ENCODE measurements around the gene TMEM169.

DNA sequence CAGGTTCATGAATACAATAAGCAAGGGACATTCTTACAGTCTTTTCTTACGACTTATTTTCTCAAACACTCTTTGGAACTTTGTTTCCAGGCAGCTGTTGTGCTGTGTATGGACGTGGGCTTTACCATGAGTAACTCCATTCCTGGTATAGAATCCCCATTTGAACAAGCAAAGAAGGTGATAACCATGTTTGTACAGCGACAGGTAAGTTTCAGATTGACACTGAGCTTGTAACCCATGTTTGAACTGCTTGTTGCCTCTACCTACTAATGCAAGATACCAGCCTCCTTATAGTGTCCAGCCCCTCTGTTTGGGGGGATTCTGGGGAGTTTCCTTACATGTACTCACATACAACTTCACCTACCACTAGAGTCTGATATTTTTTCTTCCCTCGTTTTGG is 31.2 kb downstream of the TMEM169 start:
- TF ChIP-seq EP300 (IDR thresholded peaks at IDR 0.05; ENCODE audit: borderline replicate concordance in 1 of 2, control insufficient read depth in 1 of 2, low read depth in 2 of 2, low read length in 2 of 2) = no peak
- TF ChIP-seq, protein P1, sequence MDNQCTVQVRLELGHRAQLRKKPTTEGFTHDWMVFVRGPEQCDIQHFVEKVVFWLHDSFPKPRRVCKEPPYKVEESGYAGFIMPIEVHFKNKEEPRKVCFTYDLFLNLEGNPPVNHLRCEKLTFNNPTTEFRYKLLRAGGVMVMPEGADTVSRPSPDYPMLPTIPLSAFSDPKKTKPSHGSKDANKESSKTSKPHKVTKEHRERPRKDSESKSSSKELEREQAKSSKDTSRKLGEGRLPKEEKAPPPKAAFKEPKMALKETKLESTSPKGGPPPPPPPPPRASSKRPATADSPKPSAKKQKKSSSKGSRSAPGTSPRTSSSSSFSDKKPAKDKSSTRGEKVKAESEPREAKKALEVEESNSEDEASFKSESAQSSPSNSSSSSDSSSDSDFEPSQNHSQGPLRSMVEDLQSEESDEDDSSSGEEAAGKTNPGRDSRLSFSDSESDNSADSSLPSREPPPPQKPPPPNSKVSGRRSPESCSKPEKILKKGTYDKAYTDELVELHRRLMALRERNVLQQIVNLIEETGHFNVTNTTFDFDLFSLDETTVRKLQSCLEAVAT (IDR thresholded peaks at IDR 0.05) = no peak
- TF ChIP-seq, protein P2, sequence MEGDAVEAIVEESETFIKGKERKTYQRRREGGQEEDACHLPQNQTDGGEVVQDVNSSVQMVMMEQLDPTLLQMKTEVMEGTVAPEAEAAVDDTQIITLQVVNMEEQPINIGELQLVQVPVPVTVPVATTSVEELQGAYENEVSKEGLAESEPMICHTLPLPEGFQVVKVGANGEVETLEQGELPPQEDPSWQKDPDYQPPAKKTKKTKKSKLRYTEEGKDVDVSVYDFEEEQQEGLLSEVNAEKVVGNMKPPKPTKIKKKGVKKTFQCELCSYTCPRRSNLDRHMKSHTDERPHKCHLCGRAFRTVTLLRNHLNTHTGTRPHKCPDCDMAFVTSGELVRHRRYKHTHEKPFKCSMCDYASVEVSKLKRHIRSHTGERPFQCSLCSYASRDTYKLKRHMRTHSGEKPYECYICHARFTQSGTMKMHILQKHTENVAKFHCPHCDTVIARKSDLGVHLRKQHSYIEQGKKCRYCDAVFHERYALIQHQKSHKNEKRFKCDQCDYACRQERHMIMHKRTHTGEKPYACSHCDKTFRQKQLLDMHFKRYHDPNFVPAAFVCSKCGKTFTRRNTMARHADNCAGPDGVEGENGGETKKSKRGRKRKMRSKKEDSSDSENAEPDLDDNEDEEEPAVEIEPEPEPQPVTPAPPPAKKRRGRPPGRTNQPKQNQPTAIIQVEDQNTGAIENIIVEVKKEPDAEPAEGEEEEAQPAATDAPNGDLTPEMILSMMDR (IDR thresholded peaks at IDR 0.05 in 2 of 3, conservative IDR thresholded peaks at IDR 0.05 in 1 of 3; ENCODE audit: control insufficient read depth in 2 of 3, extremely low read depth in 1 of 3, insufficient read depth in 1 of 3, low read depth in 3 of 3, low read length in 3 of 3) = no peak
- no peak for TF ChIP-seq GABPA (IDR thresholded peaks at IDR 0.05; ENCODE audit: low read depth)
- TF ChIP-seq ZZZ3 (IDR thresholded peaks at IDR 0.05; ENCODE audit: control insufficient read depth, insufficient read length, low read depth) = no peak
- TF ChIP-seq TCF12 (IDR thresholded peaks at IDR 0.05; ENCODE audit: low read depth, low read length) = no peak
- no peak for TF ChIP-seq TAF1 (IDR thresholded peaks at IDR 0.05; ENCODE audit: borderline replicate concordance, low read depth, low read length)
- no peak for TF ChIP-seq TARDBP (IDR thresholded peaks at IDR 0.05; ENCODE audit: borderline replicate concordance)
- no peak for TF ChIP-seq FOXM1 (IDR thresholded peaks at IDR 0.05; ENCODE audit: low read depth, low read length)
- no peak for TF ChIP-seq RCOR1 (conservative IDR thresholded peaks at IDR 0.05; ENCODE audit: low read depth, low read length)
